SIG-M5 (cell line): Measurements from ENCODE around the gene ERCC6L2.

ENCODE experiments used
- DNase-seq: peaks from one replicate; lab custom pipeline; 2025; lab: John Stamatoyannopoulos, UW

The ERCC6L2 gene

DNA sequence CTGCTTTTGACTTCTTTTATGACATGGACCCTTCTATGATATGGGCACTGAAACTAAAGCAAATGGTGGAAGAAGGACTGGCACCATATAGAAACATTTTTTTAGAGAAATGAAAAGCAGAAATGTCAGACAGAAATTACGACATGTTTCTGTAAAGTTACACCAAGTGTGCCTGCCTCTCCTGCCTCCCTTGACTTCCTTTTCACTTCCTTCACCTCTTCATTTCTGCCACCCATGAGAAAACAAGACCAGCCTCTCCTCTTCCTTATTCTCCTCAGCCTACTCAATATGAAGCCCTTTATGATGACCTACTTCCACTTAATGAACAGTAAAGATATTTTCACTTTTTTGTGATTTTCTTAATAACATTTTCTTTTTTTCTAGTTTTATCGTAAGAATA is 44.5 kb downstream of the ERCC6L2 start:
- DNase-seq, result peak; percentile 53

DNA sequence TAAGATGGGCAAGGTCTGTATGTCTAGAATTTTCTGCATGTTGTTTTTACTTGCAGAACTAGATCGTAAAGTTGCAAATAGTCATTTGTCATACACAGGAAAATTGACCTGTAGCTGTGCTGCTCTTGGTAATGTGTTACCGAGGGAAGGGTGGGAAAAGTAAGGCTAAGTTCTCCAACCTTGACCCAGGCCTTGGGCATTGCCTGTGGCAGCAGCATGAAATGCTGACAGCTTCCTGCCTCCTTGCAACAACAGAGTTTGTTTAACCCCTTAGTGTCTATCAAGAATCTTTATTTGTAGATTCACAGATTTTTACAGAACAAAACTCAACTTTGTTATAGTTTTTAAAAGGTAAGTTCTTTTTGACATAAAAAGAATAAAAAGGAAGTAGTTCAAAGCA is 48.3 kb downstream of the ERCC6L2 start:
- DNase-seq, result no peak

DNA sequence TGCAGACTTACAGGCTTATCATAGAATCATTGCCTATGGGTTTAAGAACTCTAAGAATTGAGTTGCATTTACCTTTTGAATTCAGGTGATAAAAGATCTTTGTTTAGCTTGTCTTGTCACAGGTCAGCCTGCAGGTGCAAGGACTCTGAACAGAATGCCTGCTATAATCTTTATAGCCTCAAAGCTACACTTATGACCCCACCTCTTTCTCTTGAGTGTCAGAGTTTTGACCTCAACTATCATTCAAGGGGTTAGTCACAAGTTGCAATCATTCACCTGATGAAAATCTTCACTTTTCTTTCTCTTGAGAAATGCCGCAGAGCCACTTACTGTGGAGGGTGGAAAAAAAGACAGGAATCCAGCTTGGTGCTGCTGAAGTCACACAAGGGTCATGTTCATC is 49.5 kb downstream of the ERCC6L2 start:
- no peak for DNase-seq

DNA sequence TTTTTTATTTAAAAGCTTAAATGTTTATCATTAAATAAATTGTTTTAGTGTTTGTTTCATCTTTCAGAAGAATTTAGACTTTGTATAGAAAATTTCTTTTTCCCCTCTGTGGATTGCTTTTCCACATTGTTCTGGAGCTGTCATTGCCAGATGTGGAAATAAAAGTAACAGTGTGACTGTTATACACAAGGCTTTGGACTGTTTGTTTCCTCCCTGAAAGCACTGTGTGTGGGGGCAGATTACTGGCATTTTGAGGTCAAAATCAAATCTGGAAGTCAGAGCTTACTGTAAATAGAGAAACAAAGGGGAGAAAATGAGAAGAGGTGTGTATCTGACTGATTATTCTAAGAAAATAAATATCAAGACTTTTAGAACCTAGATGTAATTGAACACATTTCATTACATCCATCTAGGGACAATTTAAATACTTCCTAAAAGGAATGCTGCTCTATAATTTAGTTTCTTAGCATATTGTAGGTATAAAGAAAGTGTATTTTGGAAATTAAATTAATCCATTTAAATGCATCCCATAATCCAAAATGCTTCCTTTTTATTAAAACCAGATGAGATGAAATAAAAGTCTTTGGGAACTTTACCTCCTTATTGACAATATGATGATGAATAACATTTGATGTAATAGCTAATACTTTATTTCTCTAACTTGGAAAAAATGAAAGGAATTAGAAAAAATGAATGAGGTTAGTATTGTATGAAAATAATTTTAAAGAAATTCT is 51.9 kb downstream of the ERCC6L2 start:
- no peak for DNase-seq

GRCh38 chr9:95930277-95930676 is 54.8 kb downstream of the ERCC6L2 start:
- no peak for DNase-seq

- no peak for DNase-seq
Observed at GRCh38 chr9:95935861-95936578, 60.5 kb downstream of the ERCC6L2 start.

GRCh38 chr9:95936579-95937075 is 61.1 kb downstream of the ERCC6L2 start:
- DNase-seq, result no peak

DNA sequence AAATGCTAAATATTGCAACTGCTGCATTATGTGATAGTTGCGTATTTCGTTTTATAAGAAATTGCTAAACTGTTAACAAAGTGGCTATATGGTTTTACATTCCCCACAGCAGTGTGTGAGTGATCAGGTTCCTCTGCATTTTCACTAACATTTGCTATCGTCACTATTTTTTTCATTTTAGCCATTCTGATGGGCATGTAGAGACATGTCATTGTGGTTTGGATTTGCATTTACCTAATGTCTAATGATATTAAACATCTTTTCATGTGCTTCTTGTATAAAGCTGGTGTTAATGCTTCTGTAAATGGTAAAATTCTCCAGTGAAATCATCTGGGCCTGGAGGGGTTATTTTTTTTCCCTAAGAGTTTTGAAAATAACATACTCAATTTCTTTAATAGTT is 61.6 kb downstream of the ERCC6L2 start:
- DNase-seq, result no peak

DNA sequence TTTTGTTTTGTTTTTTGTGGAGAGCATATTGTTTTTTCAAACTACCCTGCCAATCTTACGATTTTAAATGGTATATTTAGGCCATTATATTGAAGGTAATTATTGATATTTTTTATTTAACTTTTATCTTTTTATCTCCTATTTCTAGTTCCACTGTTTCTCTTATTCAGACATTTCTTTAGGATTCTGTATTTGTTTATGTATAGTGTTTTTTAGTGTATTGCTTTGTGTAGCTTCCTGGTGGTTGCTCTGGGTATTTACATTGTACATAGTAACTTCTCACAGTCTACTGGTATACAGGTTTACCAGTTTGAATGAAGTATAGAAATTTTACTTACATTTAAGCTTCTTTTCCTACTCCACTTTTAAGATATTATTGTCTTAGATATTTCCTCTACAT is 63.2 kb downstream of the ERCC6L2 start:
- DNase-seq, result no peak

GRCh38 chr9:95939472-95939871 is 64.0 kb downstream of the ERCC6L2 start:
- no peak for DNase-seq

- no peak for DNase-seq
Observed at GRCh38 chr9:95940265-95940664, 64.8 kb downstream of the ERCC6L2 start.

DNA sequence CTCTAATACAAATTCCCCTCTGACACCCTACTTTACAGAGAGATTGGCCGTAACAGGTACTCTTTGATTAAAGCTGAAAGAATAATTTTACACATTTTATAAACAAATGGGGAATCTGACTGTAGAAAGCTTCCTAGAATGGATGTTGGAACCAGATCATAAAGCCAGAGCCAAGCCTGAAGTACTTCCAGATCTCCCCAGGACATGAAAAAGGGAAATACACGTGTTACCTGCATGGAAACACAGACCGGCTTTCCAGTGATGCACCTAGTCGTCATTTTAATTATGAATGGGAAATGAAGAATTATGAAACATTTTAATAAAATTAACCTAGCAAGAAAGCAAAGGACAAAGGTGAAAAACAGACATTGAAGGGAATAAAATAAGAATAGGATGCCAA is 66.5 kb downstream of the ERCC6L2 start:
- DNase-seq, result no peak

DNA sequence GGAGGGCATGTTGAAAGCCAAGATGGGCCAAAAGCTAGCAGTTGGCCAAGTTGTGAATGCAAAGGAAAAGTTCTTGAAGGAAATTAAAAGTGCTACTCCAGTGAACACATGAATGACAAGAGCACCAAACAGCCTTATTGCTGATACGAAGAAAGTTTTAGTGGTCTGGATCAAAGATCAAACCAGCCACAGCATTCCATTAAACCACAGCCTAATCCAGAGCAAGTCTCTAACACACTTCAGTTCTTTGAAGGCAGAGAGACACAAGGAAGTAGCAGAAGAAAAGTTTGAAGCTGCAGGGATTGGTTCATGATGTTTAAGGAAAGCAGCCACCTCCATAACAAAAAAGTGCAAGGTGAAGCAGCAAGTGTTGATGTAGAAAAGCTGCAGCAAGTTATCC is 71.6 kb downstream of the ERCC6L2 start:
- no peak for DNase-seq

- no peak for DNase-seq
Observed at GRCh38 chr9:95952471-95952870, 77.0 kb downstream of the ERCC6L2 start.

DNA sequence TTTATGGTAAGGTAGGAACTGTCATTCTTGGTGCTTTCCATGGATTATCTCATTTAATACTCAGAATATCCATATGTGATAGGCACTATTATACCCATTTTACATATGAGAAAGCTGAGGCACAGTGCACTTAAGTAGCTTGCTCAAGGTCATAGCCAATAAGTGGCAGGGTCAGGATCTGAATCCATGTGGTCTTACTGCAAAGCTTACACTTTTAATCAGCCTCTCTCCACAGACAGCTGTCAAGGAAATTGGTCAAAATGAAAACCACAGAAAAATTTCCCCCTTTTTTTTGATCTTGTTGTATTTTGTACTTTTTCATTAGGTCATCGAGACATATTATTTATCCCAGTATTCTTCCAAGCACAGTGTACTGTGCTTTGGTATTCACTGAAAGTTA is 78.5 kb downstream of the ERCC6L2 start:
- DNase-seq, result no peak

- no peak for DNase-seq
Observed at GRCh38 chr9:95954940-95955339, 79.4 kb downstream of the ERCC6L2 start.

DNA sequence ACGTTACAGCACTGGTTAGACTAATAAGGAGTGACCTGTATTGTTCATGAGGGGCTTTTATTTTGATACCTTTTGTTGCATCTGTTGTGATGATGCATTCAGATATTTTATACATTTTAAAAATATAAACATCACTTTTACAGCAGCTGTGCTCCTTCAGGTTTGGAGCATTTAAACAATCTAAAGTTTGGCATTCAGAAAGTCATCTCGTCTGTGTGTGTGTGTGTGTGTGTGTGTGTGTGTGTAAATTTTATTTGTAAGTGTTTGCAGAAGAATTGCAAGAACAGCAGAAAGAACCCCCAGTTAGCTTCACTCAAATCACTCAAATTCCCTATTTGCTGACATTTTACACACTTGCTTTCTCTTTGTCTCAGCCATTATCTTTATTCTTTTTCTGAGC is 87.4 kb downstream of the ERCC6L2 start:
- no peak for DNase-seq

- no peak for DNase-seq
Observed at GRCh38 chr9:95963659-95964058, 88.2 kb downstream of the ERCC6L2 start.

DNA sequence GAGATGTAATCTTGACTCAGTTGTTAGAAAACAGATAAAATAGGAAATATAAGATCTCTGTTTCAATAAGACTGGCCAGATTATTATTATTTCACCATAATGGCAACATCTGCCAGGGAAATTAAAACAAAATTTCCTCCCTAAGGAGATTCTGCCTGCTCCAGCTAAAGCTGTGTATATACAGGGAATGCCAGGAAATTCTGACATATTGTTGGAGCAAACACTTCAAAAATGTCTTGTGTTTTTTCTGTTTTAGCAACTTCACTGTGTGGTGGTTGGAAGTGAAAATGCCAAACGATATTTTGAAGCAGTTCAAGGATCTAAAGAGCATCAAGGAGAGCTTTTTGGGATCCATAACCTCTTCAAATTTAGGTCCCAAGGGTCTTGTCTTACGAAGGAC is 90.8 kb downstream of the ERCC6L2 start:
- no peak for DNase-seq

- no peak for DNase-seq
Observed at GRCh38 chr9:95970317-95970716, 94.8 kb downstream of the ERCC6L2 start.

GRCh38 chr9:95971815-95972214 is 96.3 kb downstream of the ERCC6L2 start:
- DNase-seq, result no peak

GRCh38 chr9:95974389-95974788 is 98.9 kb downstream of the ERCC6L2 start:
- DNase-seq, result no peak

GRCh38 chr9:95977371-95977770 is 101.9 kb downstream of the ERCC6L2 start:
- DNase-seq, result no peak

- DNase-seq, result no peak
Observed at GRCh38 chr9:95978106-95978505, 102.6 kb downstream of the ERCC6L2 start.
